ENCODE measurements around the gene ADIPOR2.
"Not testable (repeated sequence)": the region's sequence is repeated elsewhere in the genome, so short reads cannot be mapped to it uniquely, and the experiment has no call there.

ADIPOR2 gene

DNA sequence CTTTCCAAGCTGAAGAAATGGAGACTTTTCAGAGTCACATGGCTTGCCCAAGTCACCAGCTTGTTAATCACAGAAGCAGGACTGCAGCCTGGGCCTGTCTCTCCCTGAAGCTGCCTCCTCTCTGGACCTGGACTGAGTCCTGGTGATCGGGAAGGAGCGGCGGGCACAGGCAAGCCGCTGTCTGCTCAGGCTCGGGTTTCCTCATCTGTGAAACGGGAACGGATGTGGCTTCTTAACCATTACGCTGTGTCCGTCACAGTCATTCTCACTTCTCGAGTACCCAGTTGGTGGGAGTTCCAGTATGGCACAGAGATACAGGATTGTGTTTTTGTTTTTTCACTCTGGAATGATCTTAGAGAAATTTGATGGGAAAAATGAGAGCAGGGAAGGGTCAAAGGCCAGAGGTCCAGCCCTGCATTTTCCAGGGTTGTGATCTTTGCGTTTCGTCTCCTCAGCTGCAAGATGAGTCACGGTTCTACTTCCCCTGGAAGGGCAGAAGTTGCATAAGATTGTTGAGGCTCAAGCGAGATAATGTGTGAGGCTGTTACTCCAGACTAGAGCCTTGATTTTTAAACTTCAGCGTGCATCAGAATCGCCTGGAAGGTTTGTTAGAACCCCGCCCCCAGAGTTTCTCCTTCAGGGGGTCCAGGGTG lies 121.9 kb downstream of the ADIPOR2 start:
- no peak for DNase-seq (ENCODE audit: low spot score)

DNA sequence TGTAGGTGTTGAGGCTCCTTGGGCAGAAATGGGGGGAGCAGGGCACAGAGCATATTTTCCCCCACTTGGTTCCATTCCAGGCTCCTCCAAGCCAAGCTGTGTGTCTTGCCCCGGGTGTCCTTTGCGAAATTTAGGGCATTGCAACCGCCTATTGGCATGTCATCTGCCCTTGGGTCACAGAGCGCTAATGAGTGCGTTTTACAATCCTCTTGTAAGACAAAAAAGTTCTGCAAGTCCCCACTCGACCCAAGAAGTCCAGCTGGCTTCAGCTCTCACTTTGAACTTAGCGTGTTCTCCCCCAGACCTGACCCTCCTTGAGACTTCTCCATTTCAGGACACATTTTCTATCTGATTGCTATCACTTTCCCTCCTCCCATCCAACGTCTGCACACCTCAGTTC lies 123.4 kb downstream of the ADIPOR2 start:
- DNase-seq (ENCODE audit: low spot score) = no peak

DNA sequence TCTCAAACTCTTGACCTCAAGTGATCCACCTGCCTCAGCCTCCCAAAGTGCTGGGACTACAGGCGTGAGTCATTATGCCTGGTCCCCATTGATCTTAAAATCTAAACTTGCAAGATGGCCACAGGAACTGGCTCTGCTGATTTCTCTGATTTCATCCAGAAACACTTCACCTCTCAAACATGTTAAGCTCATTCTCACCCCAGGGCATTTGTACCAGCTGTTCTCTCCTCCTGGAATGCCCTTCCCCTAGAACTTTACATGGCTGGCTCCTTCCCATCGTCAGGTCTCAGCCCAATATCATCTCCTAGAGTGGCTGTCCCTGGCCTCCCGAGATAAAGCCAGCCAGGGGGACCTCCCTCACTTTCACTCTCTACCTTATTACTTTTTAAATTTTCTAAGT lies 124.2 kb downstream of the ADIPOR2 start:
- DNase-seq (ENCODE audit: low spot score) = no peak

DNA sequence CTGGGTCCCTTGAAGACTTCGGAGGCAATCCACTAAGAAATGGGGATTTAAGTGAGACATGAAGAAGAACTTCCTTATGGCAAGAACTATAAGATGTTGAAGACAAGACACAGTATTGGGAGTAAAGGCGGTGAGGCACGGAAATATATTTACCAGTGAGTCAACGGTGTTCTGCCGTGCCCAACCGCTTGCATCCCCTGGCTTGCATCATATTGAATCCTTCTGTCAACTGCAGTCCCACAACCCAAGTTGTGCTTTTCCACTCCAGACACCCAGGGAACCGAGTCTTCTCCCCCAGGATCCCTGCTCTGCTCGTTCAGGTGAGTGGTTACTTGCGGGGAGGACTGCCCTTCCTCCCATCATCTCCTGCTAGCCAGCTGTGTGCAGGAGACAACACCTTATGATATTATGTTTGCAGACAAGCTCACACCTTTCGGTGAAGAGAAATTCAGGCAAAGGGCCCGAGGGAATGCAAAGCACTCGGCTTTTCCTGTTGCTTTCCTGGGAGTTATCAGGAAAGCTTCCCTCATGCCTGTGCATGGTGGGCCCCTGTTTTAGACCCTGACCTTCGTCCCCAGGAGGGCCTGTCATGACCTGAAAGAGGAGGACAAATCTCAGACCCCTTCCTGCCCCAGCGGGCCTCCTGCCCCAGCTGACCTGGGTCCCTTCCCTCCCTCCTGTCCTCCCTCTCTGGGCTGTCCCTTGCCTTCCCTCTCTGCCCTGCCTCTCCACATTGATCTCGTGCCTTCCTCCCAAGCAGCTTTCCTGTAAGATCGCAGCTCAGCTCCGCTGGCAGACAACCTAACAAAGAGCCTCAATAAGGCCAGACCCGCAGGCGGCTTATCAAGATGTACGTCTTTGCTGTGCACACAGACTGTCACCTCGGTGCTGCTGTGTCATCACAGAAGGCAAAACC lies 125.2 kb downstream of the ADIPOR2 start:
- DNase-seq (ENCODE audit: low spot score) = no peak

DNA sequence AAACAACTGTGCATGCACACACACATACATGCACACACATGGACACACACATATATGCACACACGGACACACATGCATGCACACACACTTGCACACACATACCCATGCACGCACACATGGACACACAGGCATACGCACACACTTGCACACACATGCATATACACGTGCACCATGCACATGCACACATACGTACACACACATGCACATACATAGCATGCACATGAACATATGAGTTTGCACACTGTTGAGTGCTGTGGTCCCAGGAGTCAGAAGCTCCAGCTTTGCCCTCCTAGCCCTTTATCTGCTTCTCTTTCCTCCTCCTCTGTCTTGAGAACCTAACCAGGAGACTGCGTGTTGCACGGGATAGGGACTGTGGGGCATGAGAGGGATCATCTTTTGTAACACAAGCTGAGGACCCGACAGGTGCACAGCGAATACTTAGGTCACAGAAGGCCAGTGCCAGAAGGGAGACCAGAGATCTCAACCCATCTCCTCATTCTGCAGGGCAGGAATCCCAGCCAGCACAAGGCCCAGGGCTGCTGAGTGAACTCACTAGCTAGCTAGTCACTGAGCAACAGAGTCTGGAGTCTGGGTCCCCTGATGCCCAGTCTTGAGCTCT lies 126.0 kb downstream of the ADIPOR2 start:
- no peak for DNase-seq (ENCODE audit: low spot score)

DNA sequence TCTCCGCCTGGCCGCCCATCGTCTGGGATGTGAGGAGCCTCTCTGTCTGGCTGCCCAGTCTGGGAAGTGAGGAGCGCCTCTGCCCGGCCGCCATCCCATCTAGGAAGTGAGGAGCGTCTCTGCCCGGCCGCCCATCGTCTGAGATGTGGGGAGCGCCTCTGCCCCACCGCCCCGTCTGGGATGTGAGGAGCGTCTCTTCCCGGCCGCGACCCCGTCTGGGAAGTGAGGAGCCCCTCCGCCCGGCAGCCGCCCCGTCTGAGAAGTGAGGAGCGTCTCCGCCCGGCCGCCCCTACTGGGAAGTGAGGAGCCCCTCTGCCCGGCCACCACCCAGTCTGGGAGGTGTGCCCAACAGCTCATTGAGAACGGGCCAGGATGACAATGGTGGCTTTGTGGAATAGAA lies 127.1 kb downstream of the ADIPOR2 start:
- DNase-seq (ENCODE audit: low spot score) = not testable (repeated sequence)

DNA sequence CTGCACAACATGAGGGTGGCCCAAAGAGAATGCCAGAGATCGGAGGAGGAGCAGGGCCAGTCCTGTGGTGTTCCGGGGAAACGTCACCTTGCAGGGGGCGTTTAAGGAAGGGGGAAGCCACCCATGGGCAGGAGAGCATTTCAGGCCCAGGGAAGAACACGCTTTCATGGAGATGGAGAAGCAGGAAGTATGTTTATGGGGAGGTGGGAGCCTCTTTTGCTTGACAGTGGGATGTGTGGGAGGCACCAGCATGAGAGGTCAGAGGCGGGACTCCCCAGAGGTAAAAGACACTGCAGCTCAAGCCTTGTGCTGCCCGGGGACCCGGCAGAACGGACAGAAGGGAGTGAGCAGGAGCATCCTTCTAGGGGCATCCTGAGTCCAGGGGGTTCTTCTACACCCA lies 128.2 kb downstream of the ADIPOR2 start:
- no peak for DNase-seq (ENCODE audit: low spot score)

DNA sequence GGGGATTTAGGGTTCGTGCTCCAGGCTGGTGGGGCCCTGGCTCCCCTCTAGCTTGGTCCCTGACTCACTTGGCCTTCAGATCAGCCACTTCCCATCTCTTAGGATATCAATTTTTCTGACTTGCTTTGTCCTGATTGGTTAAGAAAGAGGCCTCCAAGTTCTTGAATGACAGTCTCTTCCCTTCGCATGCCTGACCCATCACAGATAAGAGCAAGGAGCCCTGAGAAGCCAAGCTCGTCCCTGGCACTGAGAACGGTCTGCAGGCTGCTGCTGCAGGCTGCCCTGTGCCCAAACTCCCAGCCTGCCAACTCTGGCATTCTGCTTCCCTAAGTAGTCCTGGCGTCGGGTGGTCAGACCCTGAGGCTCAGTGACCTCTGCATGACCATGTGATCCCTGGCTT lies 128.7 kb downstream of the ADIPOR2 start:
- DNase-seq (ENCODE audit: low spot score) = no peak

DNA sequence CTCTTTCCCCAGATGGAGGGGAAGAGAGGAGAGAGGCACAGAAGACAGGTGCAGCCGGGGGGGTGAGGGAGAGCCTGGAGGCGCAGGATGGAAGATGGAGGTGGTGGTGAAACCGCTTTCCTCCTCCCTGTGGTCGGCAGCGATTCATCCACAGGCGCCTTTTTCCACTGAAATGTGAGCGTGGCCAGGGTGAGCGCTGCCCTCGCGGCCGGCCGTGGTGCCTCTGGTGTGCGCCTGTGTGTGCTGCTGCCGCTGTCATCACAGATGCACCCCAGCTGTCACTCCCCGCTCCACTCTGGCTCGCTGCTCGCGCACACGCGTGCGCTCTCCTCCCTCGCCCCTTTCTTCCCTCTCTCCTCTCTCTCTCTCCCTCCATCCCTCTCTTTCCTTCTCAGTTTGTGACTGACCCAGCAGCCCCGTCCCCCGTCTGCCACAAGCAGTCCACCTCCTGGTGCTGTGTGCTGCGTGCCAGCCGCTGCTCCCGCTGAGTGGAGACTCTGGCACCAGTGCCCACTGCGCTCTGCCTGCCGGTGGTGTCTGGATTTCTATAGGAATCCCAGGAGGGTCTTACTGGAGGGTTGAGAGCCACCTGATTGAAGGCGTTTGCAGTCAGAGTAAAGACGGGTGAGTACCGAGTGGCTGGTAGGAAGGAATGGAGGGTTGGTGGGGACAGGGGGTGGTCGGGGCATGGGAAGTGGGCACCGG lies 129.5 kb downstream of the ADIPOR2 start, which contains the start of gene LRTM2:
Gene LRTM2 (plus strand): TSS at position 375 of the 705 bp plus-strand sequence. CDS start 7,584 bp downstream, outside the sequence.
- DNase-seq (ENCODE audit: low spot score) = no peak

DNA sequence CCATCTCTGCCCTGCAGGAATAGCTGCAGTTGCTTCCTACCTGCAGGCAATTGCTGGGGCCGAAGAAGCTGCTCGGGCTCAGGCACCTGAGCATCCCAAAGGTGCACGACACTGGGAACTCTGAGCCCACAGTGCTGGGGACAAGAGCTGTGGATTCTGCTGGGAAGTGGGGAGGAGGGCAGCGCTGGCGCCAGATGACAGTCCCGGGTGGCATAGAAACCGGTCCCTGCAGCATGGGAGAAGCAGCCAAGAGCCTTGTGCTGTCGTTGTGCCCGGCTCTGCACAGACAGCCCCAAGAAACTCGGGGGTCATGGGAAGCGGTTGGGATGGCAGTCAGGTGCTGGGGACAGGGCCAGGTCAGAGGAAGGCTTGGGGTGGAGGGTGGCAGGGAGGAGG lies 130.0 kb downstream of the ADIPOR2 start:
- no peak for DNase-seq (ENCODE audit: low spot score)

DNA sequence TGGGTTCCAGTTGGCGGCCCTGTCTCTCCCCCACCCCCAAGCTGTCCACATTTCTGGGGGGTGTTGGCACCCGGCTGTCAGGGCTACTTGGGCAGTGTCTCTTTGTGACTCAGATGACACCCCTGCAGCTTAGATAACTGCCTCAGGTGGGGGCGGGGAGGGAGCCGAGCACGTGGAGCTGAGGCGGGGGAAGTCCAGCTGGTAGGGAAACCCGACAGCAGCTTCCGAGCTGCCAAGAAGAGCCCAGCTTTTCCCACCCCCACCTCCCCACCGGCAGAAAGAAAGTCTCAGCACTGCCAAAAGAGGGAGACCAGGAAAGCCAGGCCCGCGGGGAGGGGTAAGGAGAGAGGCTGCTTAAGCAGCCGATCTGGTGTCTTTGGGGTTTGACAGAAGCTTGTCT lies 130.9 kb downstream of the ADIPOR2 start:
- DNase-seq (ENCODE audit: low spot score) = no peak

DNA sequence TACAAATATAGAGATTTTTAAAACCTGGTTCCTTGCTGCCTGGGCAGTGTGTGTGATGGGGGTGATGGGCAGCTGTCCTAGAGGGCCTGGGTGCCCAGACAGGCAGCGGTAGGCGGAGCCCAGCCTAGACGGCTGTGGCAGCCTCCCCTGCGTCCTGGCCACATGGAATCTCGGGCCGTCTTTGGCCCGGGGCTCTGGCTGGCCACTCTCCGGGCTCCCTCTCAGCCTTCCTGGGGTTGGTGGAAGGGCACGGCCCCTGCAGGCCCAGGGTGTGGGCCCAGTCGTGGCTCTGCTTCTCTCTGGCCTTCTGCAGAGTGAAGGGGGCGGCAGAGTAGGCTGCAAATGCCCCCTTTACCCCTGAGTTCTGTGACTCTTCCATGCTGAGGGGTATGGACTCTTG lies 131.8 kb downstream of the ADIPOR2 start:
- no peak for DNase-seq (ENCODE audit: low spot score)

DNA sequence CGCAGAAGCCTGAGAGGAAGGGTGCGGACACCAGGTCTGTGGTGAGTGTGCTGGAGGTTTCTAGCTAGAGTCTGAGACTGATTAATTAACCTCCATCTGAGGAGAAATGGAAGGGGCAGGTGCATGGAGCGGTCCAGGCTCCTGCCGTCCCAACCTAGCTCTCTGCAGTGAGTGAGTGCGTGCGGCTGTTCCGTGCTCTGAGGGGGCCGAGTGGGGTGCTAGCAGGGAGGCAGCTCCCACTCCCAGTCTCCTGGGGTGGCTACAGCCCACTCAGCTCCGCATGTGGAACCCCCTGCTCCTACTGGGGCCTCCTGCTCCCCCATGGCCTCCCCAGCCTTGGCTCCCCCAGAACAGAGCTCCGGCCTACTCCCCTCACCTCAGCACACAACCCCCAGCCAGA lies 132.4 kb downstream of the ADIPOR2 start:
- no peak for DNase-seq (ENCODE audit: low spot score)

DNA sequence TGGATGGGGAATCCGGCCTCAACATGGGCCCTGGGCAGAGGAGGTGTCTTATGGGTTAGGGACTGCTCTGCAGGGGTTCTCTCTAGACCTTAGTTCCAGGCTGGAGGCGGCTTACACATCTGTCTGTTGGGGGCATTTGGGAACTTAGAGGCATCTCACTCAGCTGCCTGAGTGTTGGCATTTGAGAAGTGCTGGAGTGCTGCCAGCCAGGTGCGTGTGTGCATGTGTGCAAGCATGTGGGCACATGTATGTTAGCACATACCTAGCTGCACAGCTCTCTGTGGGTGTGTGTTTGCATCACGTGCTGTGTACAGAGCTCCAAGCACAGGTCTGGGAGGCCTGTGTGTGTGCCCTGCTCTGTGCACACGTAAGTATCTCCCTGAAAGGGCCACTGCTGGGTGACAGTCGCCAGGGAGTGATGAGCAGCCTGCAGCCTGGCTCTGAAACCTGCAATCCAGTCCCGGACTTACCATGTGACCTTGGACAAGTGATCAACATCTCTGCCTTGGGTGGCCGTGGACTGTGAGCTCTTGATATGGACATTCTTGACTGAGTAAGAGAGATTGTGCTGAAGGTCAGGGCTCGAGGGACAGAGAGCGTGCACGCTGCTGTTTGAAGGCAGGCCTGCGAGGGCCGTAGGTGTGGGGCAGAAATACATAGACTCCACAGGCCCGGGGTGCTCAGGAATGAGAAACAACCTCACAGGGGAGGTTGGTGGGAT lies 134.7 kb downstream of the ADIPOR2 start:
- no peak for DNase-seq (ENCODE audit: low spot score)

DNA sequence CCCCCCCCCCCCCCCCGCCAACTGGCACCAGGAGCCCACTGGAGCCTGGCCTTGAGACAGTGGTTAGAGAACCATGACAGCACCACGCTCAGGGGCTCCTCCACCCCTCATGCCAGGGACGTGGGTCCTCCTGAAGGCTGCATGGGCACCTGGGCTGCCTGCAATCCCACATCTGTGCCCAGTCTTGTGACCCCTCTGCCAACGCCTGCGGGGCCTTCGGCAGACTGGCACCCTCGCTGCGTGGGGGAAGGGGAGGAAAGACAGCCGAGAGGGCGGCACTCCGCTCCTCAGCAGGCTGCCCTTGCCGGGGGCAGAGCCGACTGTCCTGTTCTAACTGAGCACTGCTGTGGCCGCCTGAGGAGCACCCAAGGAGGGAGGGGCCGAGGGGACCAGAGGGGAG lies 135.5 kb downstream of the ADIPOR2 start:
- DNase-seq (ENCODE audit: low spot score) = no peak

DNA sequence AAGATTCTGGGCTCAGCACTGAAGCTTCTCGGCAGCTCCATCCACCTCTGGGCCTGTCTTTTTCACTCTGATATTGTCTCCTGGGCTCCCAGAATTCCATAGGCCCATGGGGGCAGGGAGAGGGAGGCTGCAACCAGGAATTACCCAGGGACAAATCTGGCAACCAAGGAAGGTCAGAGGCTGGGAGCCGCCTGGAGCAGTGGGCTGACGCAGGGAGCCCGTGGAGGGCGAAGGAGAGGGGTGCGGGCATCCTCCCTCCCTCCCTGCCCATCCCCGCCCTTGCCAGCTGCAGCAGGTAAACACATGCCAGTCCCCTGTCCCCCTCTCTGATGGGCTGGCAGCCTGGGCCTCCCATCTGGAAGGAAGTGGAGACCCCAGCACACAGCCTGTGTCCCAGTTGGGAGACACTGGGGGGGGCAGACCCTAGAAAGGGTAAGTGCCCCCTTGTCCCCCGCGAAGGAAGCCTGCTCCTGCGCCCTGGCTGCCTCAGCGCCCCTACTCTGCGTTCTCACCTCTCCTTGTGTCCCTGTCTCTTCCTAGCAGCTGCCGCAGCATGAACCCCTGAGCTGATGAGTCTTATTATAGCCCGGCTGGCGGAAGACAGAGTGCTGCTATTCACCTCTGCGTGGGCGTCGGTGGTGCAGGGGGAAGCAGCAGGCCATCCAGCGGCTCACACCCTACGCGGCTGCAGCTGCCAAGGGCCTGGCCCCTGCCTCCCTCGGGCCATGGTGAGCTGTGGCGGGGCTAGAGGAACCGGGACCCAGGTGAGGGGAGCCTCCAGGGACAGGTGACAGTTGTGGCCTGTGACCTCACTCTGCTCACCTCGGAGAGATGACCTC lies 136.2 kb downstream of the ADIPOR2 start:
- DNase-seq (ENCODE audit: low spot score) = peak; percentile 14

DNA sequence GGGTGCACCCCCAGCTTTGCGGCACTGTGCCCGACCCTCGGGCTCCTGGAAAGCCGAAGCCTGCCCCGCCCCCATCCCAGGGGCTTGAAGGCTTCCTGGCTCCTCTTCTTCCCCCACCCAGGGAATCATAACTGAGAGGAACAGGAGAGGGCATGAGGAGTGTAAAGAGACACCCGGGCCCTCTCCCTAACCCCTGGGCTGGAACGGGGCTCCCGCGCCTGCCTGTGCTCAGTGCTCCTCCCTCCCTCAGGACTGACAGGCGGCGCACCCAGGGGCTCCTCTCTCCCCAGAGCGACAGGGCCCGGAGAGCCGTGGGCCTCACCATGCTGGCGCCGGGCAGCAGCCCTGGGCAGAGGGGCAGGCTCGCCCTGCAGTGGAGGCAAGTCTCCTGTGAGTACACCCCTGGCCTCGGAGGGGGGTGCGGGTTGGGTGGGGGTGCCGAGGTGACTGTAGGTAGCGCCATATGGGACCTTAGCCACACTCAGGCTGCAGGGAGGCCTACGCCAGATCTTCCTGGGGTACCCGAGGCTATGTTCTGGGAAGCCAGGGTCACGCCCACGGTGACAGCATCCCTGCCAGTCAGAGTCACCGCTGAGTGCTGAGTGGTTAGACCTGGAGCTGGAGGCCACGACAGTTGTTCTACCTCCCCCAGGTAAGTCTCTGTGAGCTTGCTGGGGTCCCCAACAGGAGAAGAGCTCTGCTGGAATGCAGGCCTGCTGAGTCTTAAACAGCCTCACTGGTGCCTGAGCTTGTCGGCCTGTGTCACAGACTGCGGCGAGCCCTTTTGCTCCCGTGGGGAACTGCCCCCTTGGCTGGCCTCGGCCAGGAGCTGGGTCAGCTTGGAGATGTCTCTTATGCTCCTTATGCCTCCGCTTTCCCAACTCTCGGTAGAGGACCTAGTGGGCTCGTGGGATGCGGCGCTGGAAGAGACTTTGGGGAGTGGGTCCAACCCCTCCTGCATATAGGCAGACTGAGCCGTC lies 137.2 kb downstream of the ADIPOR2 start:
- DNase-seq (ENCODE audit: low spot score) = no peak

DNA sequence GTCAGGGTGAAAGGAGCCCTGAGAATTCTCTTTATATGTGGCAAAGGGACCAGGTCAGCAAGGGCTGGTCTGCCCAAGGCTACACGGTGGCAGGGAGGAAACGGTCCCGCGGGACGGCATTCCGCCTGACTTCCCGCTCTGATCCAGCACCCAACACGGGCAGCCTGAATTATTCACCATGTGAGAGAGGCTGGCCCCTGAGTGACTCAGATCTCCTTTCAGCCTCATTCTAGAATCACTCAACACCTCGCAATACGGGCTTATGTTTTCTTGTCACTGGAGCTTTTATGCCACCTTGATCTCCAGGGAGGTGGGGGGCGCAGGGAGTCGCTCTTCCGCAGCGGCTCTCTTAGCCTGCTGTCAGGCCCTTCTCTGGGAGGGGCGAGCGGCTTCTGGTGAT lies 138.0 kb downstream of the ADIPOR2 start:
- peak; percentile 72 for DNase-seq (ENCODE audit: low spot score)

DNA sequence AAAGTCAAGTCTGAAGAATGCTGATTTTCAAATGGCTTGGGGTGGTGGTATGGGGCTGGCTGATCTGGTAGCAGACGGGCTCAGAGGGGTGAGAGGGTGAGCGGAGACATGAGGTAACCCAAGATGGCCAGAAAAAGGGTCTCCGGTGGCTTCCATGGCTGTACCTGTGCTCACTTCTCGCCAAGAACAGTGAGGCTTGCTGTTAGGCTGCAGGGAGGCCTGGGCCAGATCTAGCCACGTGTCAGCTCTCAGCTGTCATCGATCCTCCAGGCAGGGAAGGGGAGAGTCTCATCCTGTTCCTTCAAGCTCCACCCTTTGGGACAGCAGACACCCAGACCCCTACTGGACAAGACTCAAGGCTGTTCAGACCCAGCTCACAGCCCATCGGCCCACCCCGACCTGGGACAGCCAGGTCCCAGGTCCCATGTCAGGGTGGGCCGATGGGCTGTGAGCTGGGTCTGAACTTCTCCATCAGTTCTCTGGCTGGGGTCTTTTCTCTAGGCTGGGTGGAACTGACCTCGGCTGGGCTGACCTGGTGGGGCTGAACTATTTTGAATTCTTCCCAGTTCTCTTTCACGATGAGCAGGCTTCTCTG lies 138.5 kb downstream of the ADIPOR2 start:
- DNase-seq (ENCODE audit: low spot score) = no peak
